ENCODE data around the gene SMYD3.
"Not testable (repeated sequence)": the region's sequence is repeated elsewhere in the genome, so short reads cannot be mapped to it uniquely, and the experiment has no call there.

Gene SMYD3

GRCh38 chr1:245822996-245823395 is 684.1 kb downstream of the SMYD3 start:
- no peaks in the 10 kb centered on the region for H3F3A ChIP-seq (ENCODE audit: insufficient read depth, low read length)
- H3K27me3 ChIP-seq (replicated peaks; ENCODE audit: insufficient read depth, low read length), result no peaks in the 10 kb centered on the region
- no peak overlapping the region for H2AFZ ChIP-seq (ENCODE audit: low read length)
- H3K27ac ChIP-seq (ENCODE audit: low read length), result no peak overlapping the region
- TF ChIP-seq EZH2 (optimal IDR thresholded peaks at IDR 0.05; ENCODE audit: low read depth, low read length) (no peak), EZH2phosphoT487 (IDR thresholded peaks at IDR 0.05; ENCODE audit: low read length) (no peak)
- TF ChIP-seq, protein P1, sequence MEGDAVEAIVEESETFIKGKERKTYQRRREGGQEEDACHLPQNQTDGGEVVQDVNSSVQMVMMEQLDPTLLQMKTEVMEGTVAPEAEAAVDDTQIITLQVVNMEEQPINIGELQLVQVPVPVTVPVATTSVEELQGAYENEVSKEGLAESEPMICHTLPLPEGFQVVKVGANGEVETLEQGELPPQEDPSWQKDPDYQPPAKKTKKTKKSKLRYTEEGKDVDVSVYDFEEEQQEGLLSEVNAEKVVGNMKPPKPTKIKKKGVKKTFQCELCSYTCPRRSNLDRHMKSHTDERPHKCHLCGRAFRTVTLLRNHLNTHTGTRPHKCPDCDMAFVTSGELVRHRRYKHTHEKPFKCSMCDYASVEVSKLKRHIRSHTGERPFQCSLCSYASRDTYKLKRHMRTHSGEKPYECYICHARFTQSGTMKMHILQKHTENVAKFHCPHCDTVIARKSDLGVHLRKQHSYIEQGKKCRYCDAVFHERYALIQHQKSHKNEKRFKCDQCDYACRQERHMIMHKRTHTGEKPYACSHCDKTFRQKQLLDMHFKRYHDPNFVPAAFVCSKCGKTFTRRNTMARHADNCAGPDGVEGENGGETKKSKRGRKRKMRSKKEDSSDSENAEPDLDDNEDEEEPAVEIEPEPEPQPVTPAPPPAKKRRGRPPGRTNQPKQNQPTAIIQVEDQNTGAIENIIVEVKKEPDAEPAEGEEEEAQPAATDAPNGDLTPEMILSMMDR (IDR thresholded peaks at IDR 0.05; ENCODE audit: low read length), result no peak
- no peaks in the 10 kb centered on the region for H4K20me1 ChIP-seq (ENCODE audit: insufficient read depth, low read length)
- no peak overlapping the region for H3K9ac ChIP-seq (ENCODE audit: low read length)
- no peaks in the 10 kb centered on the region for H3K9me3 ChIP-seq (replicated peaks; ENCODE audit: insufficient read depth, low read length)
- no peaks in the 10 kb centered on the region for H3K79me2 ChIP-seq (ENCODE audit: low read length)
- no peak overlapping the region for H3K4me2 ChIP-seq (ENCODE audit: low read depth, low read length)
- H3K4me3 ChIP-seq (ENCODE audit: low read length), result no peak overlapping the region
- no peaks in the 10 kb centered on the region for H3K4me1 ChIP-seq (ENCODE audit: low read length)
- no peak for DNase-seq
- no peaks in the 10 kb centered on the region for H3K36me3 ChIP-seq (replicated peaks; ENCODE audit: insufficient read depth, low read length)
- no peaks in the 10 kb centered on the region for H3K9me2 ChIP-seq (replicated peaks; ENCODE audit: insufficient read depth, low read length)

DNA sequence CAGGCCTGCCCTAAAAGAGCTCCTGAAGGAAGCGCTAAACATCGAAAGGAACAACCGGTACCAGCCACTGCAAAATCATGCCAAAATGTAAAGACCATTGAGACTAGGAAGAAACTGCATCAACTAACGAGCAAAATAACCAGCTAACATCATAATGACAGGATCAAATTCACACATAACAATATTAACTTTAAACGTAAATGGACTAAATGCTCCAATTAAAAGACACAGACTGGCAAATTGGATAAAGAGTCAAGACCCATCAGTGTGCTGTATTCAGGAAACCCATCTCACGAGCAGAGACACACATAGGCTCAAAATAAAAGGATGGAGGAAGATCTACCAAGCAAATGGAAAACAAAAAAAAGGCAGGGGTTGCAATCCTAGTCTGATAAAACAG is 688.7 kb downstream of the SMYD3 start:
- H3K4me3 ChIP-seq (ENCODE audit: low read length); DNase-seq; H3K9me3 ChIP-seq (replicated peaks; ENCODE audit: insufficient read depth, low read length); H3K4me2 ChIP-seq (ENCODE audit: low read depth, low read length); H3F3A ChIP-seq (ENCODE audit: insufficient read depth, low read length); H3K27me3 ChIP-seq (replicated peaks; ENCODE audit: insufficient read depth, low read length); H2AFZ ChIP-seq (ENCODE audit: low read length); H4K20me1 ChIP-seq (ENCODE audit: insufficient read depth, low read length); H3K9ac ChIP-seq (ENCODE audit: low read length); H3K36me3 ChIP-seq (replicated peaks; ENCODE audit: insufficient read depth, low read length); H3K27ac ChIP-seq (ENCODE audit: low read length); H3K4me1 ChIP-seq (ENCODE audit: low read length); H3K79me2 ChIP-seq (ENCODE audit: low read length); H3K9me2 ChIP-seq (replicated peaks; ENCODE audit: insufficient read depth, low read length): not testable (repeated sequence)

DNA sequence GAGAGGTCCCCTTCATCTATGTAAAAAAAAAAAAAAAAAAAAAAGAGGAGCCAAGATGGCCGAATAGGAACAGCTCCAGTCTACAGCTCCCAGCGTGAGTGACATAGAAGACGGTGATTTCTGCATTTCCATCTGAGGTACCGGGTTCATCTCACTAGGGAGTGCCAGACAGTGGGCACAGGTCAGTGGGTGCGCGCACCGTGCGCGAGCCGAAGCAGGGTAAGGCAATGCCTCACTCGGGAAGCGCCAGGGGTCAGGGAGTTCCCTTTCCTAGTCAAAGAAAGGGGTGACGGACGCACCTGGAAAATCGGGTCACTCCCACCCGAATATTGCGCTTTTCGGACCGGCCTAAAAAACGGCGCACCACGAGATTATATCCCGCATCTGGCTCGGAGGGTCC is 690.6 kb downstream of the SMYD3 start:
- not testable (repeated sequence) for H3K36me3 ChIP-seq (replicated peaks; ENCODE audit: insufficient read depth, low read length); H3K27me3 ChIP-seq (replicated peaks; ENCODE audit: insufficient read depth, low read length); H3K79me2 ChIP-seq (ENCODE audit: low read length); DNase-seq; H3K27ac ChIP-seq (ENCODE audit: low read length); H3K9me3 ChIP-seq (replicated peaks; ENCODE audit: insufficient read depth, low read length); H3K4me1 ChIP-seq (ENCODE audit: low read length); H3K9ac ChIP-seq (ENCODE audit: low read length); H4K20me1 ChIP-seq (ENCODE audit: insufficient read depth, low read length); H3F3A ChIP-seq (ENCODE audit: insufficient read depth, low read length); H2AFZ ChIP-seq (ENCODE audit: low read length); H3K4me2 ChIP-seq (ENCODE audit: low read depth, low read length); H3K9me2 ChIP-seq (replicated peaks; ENCODE audit: insufficient read depth, low read length); H3K4me3 ChIP-seq (ENCODE audit: low read length)

DNA sequence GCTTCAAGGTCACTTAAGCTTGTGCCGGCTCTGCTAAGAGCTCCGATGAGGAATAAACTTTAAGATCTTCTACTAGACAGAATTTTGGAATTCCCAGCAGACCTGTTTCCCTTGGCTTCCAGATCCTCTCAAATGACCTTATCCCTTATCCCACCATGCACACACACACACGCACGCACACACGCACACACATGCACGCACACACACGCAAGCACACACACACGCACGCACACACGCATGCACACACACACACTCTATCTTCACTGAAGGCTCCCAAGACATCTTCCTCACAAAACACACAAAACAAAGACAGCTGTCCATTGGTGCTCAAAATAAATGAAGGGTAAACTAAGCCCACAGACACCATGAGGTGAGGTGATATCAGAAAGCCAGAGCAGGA is 692.4 kb downstream of the SMYD3 start:
- no peaks in the 10 kb centered on the region for H3K79me2 ChIP-seq (ENCODE audit: low read length)
- no peaks in the 10 kb centered on the region for H3K9me2 ChIP-seq (replicated peaks; ENCODE audit: insufficient read depth, low read length)
- no peak for TF ChIP-seq EZH2phosphoT487 (IDR thresholded peaks at IDR 0.05; ENCODE audit: low read length)
- TF ChIP-seq, protein P1 (IDR thresholded peaks at IDR 0.05; ENCODE audit: low read length), result no peak
- no peak for TF ChIP-seq EZH2 (optimal IDR thresholded peaks at IDR 0.05; ENCODE audit: low read depth, low read length)
- H3K4me2 ChIP-seq (ENCODE audit: low read depth, low read length), result no peak overlapping the region
- no peak overlapping the region for H2AFZ ChIP-seq (ENCODE audit: low read length)
- no peaks in the 10 kb centered on the region for H4K20me1 ChIP-seq (ENCODE audit: insufficient read depth, low read length)
- no peaks in the 10 kb centered on the region for H3K9me3 ChIP-seq (replicated peaks; ENCODE audit: insufficient read depth, low read length)
- H3K9ac ChIP-seq (ENCODE audit: low read length), result no peak overlapping the region
- H3K4me1 ChIP-seq (ENCODE audit: low read length), result no peaks in the 10 kb centered on the region
- no peak for DNase-seq
- H3F3A ChIP-seq (ENCODE audit: insufficient read depth, low read length), result no peaks in the 10 kb centered on the region
- no peaks in the 10 kb centered on the region for H3K36me3 ChIP-seq (replicated peaks; ENCODE audit: insufficient read depth, low read length)
- H3K4me3 ChIP-seq (ENCODE audit: low read length), result no peak overlapping the region
- H3K27ac ChIP-seq (ENCODE audit: low read length), result no peak overlapping the region
- H3K27me3 ChIP-seq (replicated peaks; ENCODE audit: insufficient read depth, low read length), result no peaks in the 10 kb centered on the region
